ENCODE results near the gene CMIP.

The CMIP gene

DNA sequence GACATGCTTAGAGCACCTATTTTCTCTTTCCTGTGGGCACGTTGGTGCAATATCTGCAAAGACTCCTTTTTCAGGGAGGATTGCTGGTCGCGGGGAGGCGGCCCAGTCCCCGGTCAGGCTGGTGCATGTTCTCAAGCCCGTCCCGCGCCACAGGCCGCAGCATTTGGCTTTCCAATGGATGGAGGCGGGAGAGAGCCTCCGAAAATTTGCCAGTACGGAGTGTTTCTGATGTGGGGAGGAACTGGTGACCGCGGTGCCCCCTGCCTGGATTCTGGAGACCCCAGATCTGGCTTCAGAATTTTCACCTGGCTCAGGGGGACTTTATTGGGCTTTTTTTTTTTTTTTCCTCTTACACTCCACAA lies 2.3 kb downstream of the CMIP start:
- peak overlapping the region; percentile 66 for H3K27ac ChIP-seq (ENCODE audit: insufficient read depth, low read length, poor library complexity, severe bottlenecking)
- H3K9me3 ChIP-seq (ENCODE audit: control insufficient read depth, low read length) = no peaks in the 10 kb centered on the region
- peaks cover 29% of the 10 kb centered on the region for H3K4me1 ChIP-seq (ENCODE audit: control insufficient read depth, insufficient read depth, low read length, poor library complexity, severe bottlenecking)

DNA sequence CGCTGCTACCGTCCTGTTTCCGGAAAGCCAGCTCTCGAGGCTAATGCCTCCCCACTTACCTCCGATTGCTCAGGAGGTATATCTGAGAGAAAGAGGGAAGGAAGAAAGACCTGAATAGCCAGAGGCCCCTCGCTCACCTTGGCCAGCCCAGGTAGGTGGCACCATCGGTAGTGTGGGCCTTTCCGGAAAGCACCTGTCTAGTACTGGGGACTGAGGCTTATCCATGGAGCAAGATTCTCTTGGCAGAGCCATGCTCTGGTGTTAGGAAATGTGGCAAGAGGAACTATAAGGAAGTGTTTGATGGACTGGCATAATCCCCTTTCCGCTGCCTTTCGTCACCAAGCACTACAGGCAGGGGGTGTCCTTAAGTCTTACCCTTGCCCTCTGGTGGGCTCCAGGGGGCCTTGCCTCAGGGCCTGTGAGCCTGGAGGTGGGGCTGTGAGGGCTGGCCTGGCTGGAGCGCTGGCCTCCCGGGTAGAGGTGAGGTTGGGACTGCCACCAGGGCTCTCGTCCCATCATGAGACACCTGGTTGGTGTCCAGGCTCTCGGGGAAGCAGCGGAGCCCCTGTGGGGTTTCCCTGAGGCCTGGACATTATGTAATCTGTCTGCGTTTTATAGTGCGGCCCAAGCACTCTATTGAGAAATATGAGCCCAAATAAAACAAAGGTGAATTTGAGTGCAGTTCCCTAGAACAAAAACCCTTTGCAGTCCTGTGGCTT lies 2.9 kb downstream of the CMIP start:
- Histone ChIP-seq H3K9me3 (ENCODE audit: control insufficient read depth, low read length) (no peaks in the 10 kb centered on the region), H3K27ac (ENCODE audit: insufficient read depth, low read length, poor library complexity, severe bottlenecking) (no peak overlapping the region), H3K36me3 (ENCODE audit: control insufficient read depth, insufficient read depth, low read length) (no peaks in the 10 kb centered on the region), H3K4me1 (ENCODE audit: control insufficient read depth, insufficient read depth, low read length, poor library complexity, severe bottlenecking) (peaks cover 35% of the 10 kb centered on the region), H3K4me3 (ENCODE audit: insufficient read depth, low read depth, low read length, poor library complexity, severe bottlenecking) (no peak overlapping the region), H3K27me3 (replicated peaks; ENCODE audit: control insufficient read depth, insufficient read depth, low read length, poor library complexity, severe bottlenecking) (no peaks in the 10 kb centered on the region)
- no peak for DNase-seq

More for the DNA sequence above, 2.3 kb downstream of the CMIP start:
- peak overlapping the region; percentile 81 for H3K4me3 ChIP-seq (ENCODE audit: insufficient read depth, low read depth, low read length, poor library complexity, severe bottlenecking)
- DNase-seq = no peak
- no peaks in the 10 kb centered on the region for H3K27me3 ChIP-seq (replicated peaks; ENCODE audit: control insufficient read depth, insufficient read depth, low read length, poor library complexity, severe bottlenecking)
- no peaks in the 10 kb centered on the region for H3K36me3 ChIP-seq (ENCODE audit: control insufficient read depth, insufficient read depth, low read length)

DNA sequence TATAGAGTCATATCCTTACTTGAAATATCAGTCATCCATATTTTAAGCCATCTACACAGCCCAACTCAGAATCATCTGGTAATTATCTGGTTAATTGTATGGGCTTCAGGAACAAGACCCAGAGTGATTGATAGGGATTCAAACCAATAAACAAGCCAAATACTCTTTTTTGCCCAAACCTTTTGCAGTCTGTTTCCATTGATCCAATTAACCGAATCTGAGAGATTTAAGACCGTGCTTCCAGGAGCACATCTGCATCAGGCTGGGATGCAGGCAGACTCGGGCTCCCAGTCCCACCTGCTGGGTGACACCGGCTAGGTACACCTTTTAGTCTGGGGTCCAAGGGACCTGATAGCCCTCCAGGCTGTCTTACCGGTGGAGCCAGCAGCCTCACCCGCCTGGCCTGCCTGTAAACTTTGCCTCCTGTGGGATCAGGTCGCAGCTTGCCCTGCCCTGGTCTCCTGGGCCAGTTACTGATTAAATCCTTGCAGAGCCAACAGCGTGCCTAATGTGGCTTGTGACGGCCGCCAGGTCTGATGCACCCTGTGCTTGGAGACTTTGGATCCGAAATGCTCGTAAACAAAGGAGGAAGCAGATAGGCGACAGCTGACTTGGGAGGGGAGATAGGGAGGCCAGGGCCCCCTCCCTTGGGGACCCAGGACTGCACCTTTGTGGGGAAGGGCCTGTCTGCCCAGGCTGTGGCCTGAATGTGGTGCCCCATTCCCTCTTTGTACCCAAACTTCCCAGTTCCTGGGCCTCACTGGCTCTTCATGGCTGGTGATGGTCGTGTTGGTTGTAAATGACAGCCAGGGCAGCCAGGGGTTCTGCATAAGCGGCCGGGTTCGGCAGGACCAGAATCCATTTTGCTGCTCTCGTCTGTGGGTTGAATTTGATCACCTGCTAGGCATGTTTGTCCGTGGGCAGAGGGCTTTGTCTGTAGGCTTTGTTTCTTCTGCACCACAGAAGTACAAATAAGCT lies 3.8 kb downstream of the CMIP start:
- Histone ChIP-seq H3K27ac (ENCODE audit: insufficient read depth, low read length, poor library complexity, severe bottlenecking) (no peak overlapping the region), H3K4me1 (ENCODE audit: control insufficient read depth, insufficient read depth, low read length, poor library complexity, severe bottlenecking) (peaks cover 36% of the 10 kb centered on the region), H3K27me3 (replicated peaks; ENCODE audit: control insufficient read depth, insufficient read depth, low read length, poor library complexity, severe bottlenecking) (no peaks in the 10 kb centered on the region), H3K36me3 (ENCODE audit: control insufficient read depth, insufficient read depth, low read length) (no peaks in the 10 kb centered on the region), H3K9me3 (ENCODE audit: control insufficient read depth, low read length) (no peaks in the 10 kb centered on the region), H3K4me3 (ENCODE audit: insufficient read depth, low read depth, low read length, poor library complexity, severe bottlenecking) (no peak overlapping the region)
- no peak for DNase-seq

DNA sequence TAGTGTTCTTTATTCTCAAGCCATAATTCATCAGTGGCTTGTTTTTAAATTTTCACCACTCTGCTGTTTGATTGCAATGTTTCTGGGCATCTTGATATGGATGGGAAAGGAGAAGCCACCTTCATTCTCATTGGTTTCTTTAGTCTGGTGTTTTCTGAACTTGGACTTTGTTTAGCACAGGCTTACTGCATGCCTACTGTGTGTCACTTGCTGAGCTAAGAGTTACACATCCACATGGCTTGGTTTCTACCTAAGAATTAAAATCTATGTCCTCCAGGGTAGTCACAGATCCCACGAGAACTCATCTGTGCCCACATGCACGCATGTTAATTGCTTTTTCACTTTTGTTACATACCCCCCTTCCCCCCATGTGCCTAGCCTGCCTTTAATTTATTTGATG lies 4.6 kb downstream of the CMIP start:
- H3K4me1 ChIP-seq (ENCODE audit: control insufficient read depth, insufficient read depth, low read length, poor library complexity, severe bottlenecking) = peaks cover 33% of the 10 kb centered on the region
- H3K27me3 ChIP-seq (replicated peaks; ENCODE audit: control insufficient read depth, insufficient read depth, low read length, poor library complexity, severe bottlenecking) = no peaks in the 10 kb centered on the region
- DNase-seq = no peak
- H3K4me3 ChIP-seq (ENCODE audit: insufficient read depth, low read depth, low read length, poor library complexity, severe bottlenecking) = no peak overlapping the region
- H3K27ac ChIP-seq (ENCODE audit: insufficient read depth, low read length, poor library complexity, severe bottlenecking) = no peak overlapping the region
- H3K9me3 ChIP-seq (ENCODE audit: control insufficient read depth, low read length) = no peaks in the 10 kb centered on the region
- H3K36me3 ChIP-seq (ENCODE audit: control insufficient read depth, insufficient read depth, low read length) = no peaks in the 10 kb centered on the region

DNA sequence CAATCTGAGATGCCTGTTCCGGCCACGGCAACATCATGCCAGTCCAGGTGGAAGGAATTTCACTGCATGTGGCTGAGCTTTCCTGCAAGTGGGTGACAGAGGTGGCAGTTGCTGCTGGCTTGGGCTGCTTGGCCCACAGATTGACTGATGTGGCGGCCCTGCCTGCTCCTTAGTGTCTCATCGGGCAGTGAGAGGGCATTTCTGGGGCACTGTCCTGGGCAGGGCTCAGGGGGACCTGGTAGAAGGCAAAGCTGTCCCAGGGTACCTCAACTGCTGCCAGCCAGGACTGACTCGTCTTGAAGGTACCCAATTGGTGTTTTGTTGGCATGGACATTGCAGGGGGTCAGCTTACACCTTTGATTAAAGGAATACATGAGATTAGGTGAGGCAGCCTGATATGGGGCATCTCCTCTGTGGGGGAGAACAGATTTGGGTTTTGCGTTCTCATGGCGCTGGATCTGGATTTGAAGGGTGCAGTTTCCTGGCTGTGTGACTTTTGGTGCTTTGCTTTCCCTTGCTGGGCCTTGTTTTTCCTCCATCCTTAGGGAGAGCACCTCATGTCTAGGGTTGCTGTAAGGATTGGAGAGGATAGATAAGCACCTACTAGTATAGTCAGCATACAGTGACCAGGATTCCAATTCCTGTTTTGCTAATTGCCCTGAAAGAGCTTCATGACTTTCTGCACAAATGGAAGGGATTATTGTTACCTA lies 5.4 kb downstream of the CMIP start:
- H3K4me1 ChIP-seq (ENCODE audit: control insufficient read depth, insufficient read depth, low read length, poor library complexity, severe bottlenecking) = peaks cover 33% of the 10 kb centered on the region
- H3K36me3 ChIP-seq (ENCODE audit: control insufficient read depth, insufficient read depth, low read length) = no peaks in the 10 kb centered on the region
- H3K27me3 ChIP-seq (replicated peaks; ENCODE audit: control insufficient read depth, insufficient read depth, low read length, poor library complexity, severe bottlenecking) = no peaks in the 10 kb centered on the region
- H3K9me3 ChIP-seq (ENCODE audit: control insufficient read depth, low read length) = no peaks in the 10 kb centered on the region
- no peak for DNase-seq
- no peak overlapping the region for H3K27ac ChIP-seq (ENCODE audit: insufficient read depth, low read length, poor library complexity, severe bottlenecking)
- H3K4me3 ChIP-seq (ENCODE audit: insufficient read depth, low read depth, low read length, poor library complexity, severe bottlenecking) = no peak overlapping the region

DNA sequence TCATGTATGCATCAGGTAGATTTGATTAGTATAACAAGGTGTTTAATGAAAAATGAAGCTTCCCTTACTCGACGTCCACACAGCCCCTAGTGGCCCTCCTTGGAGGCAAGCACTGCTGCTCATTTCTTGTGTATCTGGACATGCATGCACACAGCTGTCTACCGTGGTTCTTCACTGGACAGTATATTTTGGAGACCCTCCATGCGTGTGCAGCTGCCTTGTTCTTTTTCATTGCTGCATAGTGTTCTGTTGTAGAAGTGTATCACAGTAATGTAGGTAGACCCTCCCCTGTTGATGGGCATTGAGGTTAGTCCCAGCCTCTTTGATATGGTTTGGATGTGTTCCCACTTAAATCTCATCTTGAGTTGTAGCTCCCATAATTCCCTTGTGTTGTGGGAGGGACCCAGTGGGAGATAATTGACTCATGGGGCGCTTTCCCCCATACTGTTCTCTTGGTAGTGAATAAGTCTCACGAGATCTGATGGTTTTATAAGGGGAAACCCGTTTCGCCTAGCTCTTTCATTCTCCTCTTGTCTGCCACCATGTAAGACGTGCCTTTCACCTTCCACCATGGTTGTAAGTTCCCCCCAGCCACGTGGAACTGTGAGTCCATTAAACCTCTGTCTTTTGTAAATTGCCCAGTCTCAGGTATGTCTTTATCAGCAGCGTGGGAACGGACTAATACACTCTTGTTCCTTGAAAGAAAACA lies 6.3 kb downstream of the CMIP start:
- no peak for DNase-seq
- Histone ChIP-seq H3K36me3 (ENCODE audit: control insufficient read depth, insufficient read depth, low read length) (no peaks in the 10 kb centered on the region), H3K4me1 (ENCODE audit: control insufficient read depth, insufficient read depth, low read length, poor library complexity, severe bottlenecking) (peaks cover 33% of the 10 kb centered on the region), H3K9me3 (ENCODE audit: control insufficient read depth, low read length) (no peaks in the 10 kb centered on the region), H3K4me3 (ENCODE audit: insufficient read depth, low read depth, low read length, poor library complexity, severe bottlenecking) (no peak overlapping the region), H3K27ac (ENCODE audit: insufficient read depth, low read length, poor library complexity, severe bottlenecking) (no peak overlapping the region), H3K27me3 (replicated peaks; ENCODE audit: control insufficient read depth, insufficient read depth, low read length, poor library complexity, severe bottlenecking) (no peaks in the 10 kb centered on the region)

DNA sequence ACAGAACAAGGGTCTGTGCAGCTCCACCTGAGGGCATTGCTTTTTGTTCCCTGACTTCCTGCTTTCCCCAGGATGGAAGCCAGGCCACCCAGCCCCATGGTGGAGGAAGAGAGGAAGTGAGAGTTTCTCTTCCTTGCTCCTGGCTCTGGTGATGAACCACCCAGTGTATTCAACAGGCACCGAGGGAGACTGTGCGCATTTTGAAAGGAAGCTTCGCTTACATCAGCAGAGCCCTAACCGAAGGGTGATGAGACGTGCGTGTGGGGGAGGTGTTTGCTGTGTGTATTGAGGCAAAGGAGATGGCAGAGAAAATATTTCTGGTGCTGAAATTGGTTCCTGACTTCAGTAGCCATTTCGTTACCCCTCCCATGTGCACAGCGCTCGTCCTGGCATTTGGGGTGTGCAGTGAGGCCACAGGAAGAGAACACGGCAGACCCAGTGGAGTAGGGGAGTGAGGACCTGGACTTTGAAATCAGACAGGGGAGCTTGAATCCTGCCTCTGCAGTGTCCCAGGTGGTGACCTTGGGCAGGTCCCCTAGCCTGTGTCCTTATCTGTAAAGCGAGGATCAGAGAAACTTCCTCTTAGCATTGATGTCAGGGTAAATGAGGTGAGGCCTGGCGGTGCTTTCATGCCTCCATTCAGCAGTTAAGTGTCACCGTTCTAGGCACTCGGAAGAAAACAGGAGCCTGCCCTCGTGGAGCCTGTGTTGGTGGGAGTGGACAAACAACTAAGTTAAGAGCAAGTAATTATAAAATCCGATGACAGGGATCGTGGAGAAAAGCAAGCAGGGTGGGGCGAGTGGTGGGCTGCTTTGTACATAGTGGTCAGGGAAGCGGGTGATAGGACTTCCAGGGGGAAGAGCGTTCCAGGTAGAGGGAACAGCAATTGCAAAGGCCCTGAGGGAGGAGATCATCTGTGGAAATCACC lies 7.4 kb downstream of the CMIP start:
- Histone ChIP-seq H3K4me1 (ENCODE audit: control insufficient read depth, insufficient read depth, low read length, poor library complexity, severe bottlenecking) (peaks cover 24% of the 10 kb centered on the region), H3K27me3 (replicated peaks; ENCODE audit: control insufficient read depth, insufficient read depth, low read length, poor library complexity, severe bottlenecking) (no peaks in the 10 kb centered on the region), H3K4me3 (ENCODE audit: insufficient read depth, low read depth, low read length, poor library complexity, severe bottlenecking) (no peak overlapping the region), H3K36me3 (ENCODE audit: control insufficient read depth, insufficient read depth, low read length) (no peaks in the 10 kb centered on the region), H3K9me3 (ENCODE audit: control insufficient read depth, low read length) (no peaks in the 10 kb centered on the region), H3K27ac (ENCODE audit: insufficient read depth, low read length, poor library complexity, severe bottlenecking) (peak overlapping the region; percentile 27)
- no peak for DNase-seq

DNA sequence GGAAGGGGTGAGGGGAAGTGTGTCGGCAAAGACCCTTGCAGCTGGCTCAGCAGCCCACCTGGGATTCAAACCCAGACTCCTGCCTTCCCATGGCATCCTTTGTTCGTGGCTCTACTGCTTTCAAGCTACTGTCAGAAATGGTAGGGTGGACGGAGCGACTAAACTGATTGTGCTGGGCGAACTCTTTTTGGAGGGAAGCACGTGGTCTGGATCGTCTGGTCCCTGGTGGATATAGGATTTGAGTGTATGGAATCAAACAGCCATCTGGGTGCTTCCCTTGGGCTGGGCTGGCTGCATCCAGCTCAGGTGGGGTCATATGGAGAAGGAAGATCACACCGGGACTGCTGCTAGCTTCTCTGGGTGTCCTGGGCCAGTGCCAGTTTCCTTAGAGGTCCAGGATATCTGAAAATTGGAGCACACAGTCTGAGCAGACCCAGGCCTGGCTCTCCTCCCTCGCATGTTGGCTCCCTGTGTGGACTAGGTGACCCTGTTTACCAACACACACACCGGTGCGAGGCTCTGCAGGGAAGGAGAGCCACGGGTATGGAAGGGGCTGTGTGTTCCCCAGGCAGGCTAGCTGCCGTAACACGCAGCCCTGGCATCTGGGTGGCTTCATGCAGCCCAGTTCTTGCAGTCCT lies 8.6 kb downstream of the CMIP start:
- Histone ChIP-seq H3K9me3 (ENCODE audit: control insufficient read depth, low read length) (no peaks in the 10 kb centered on the region), H3K4me1 (ENCODE audit: control insufficient read depth, insufficient read depth, low read length, poor library complexity, severe bottlenecking) (peaks cover 13% of the 10 kb centered on the region), H3K4me3 (ENCODE audit: insufficient read depth, low read depth, low read length, poor library complexity, severe bottlenecking) (no peak overlapping the region), H3K27ac (ENCODE audit: insufficient read depth, low read length, poor library complexity, severe bottlenecking) (no peak overlapping the region), H3K27me3 (replicated peaks; ENCODE audit: control insufficient read depth, insufficient read depth, low read length, poor library complexity, severe bottlenecking) (no peaks in the 10 kb centered on the region), H3K36me3 (ENCODE audit: control insufficient read depth, insufficient read depth, low read length) (no peaks in the 10 kb centered on the region)
- DNase-seq = no peak

All from effector memory CD4-positive, alpha-beta T cell (primary cell).